ENCODE results near the gene CISD3.

CISD3 gene

GRCh38 chr17:38698760-38699159 lies 31.4 kb upstream of the CISD3 start:
- TF ChIP-seq EZH2 (IDR thresholded peaks at IDR 0.05) (no peak), FOXP2 (optimal IDR thresholded peaks at IDR 0.05; ENCODE audit: control extremely low read depth, extremely low read length, insufficient read depth) (no peak), POLR2AphosphoS5 (IDR thresholded peaks at IDR 0.05; ENCODE audit: borderline replicate concordance, low read depth, low read length) (no peak)

DNA sequence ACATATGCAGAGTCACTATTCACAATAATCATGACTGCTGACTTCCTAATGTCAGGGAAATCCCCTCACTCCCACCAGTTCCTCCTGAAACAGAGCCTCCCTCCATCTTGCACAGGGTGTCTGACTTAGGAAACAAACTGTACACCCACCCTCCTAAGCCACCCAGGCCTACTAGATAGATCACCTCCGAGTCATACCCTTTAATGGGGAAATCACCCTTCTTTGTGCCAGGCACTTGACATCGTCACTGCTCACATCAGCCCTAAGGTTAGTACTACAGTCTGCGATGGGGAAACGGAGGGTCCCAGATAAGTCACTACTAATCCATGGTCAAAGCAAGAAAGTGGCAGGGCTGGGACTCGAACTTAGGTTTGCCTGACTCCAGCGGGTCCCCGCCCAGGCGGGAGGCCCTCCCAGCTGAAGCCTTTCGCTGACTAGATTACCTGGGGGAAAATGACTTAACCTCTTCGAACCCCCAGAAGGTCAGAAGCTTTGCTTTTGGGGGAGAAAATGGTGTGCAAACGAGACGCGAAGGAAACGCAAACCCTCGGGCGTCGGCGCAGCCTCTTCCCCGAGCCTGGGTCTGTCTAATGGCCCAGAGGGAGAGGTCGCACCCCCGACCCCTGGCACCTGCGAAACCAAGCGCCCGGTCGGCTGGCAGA lies 28.5 kb upstream of the CISD3 start:
- Histone ChIP-seq H3K27ac (peak overlapping the region; percentile 28; the same call in 1 of the 2 replicates), H3K9ac (ENCODE audit: insufficient read length) (peak overlapping the region; percentile 79), H3K9me3 (ENCODE audit: low read depth, low read length) (no peaks in the 10 kb centered on the region), H3K36me3 (ENCODE audit: insufficient read depth, low read length) (no peaks in the 10 kb centered on the region), H3K4me3 (peak overlapping the region; percentile 81)
- TF ChIP-seq POLR2AphosphoS5 (IDR thresholded peaks at IDR 0.05; ENCODE audit: borderline replicate concordance, low read depth, low read length) (no peak), FOXP2 (optimal IDR thresholded peaks at IDR 0.05; ENCODE audit: control extremely low read depth, extremely low read length, insufficient read depth) (no peak), EZH2 (IDR thresholded peaks at IDR 0.05) (no peak)
- no peak for DNase-seq (ENCODE audit: low read depth, low spot score)

More at GRCh38 chr17:38698760-38699159, 31.4 kb upstream of the CISD3 start:
- no peak overlapping the region for H3K27ac ChIP-seq
- no peak for DNase-seq (ENCODE audit: low read depth, low spot score)
- H3K9me3 ChIP-seq (ENCODE audit: low read depth, low read length): no peaks in the 10 kb centered on the region
- no peak overlapping the region for H3K9ac ChIP-seq (ENCODE audit: insufficient read length)
- no peaks in the 10 kb centered on the region for H3K36me3 ChIP-seq (ENCODE audit: insufficient read depth, low read length)
- H3K4me3 ChIP-seq: no peak overlapping the region

GRCh38 chr17:38702166-38702915 lies 27.8 kb upstream of the CISD3 start:
- no peak for DNase-seq (ENCODE audit: low read depth, low spot score)
- peak overlapping the region; percentile 88 for H3K9ac ChIP-seq (ENCODE audit: insufficient read length)
- no peak for TF ChIP-seq EZH2 (IDR thresholded peaks at IDR 0.05)
- no peak for TF ChIP-seq FOXP2 (optimal IDR thresholded peaks at IDR 0.05; ENCODE audit: control extremely low read depth, extremely low read length, insufficient read depth)
- TF ChIP-seq POLR2AphosphoS5 (IDR thresholded peaks at IDR 0.05; ENCODE audit: borderline replicate concordance, low read depth, low read length): peak; percentile 77
- H3K27ac ChIP-seq: peak overlapping the region; percentile 80
- H3K36me3 ChIP-seq (ENCODE audit: insufficient read depth, low read length): peaks cover 2% of the 10 kb centered on the region; the same call in 1 of the 2 replicates
- peak overlapping the region; percentile 81 for H3K4me3 ChIP-seq
- no peaks in the 10 kb centered on the region for H3K9me3 ChIP-seq (ENCODE audit: low read depth, low read length)

DNA sequence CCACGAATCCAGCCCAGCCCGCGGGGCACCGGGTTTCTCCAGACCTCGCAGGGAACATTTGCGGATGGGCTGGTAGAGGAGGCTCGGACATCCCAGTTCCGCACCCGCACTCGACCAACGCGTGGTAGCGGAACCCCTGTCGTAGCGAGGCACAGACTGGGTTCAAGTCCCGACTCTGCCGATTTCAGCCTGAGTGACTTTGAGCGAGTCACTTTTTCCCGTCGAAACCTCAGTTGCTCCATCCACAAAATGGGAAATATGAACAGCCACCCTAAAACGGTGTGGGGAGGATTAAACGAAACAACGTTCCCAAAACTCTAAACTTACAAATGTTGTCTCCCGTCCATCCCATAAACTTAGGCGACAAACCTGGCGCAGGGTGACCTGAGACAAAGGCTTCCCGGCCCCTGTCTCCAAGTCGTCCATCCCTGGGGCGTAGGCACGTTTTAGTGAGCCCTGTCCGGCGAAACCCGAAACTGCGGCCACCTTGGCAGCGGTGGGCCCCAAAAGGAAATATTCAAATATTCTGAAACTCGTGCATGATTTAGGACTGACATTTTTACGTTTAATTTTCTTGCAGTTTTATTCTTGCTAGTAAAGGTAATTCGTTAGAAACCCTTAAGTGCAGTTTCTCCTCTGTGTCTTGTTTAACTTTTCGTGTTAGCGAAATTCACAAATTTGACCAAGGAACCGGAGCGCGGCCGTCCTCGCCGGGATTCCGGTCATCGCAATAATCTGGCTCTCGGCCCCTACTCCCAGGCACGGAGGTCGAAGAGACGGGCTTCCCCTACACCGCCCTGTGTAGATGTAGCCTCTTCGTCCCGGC lies 27.0 kb upstream of the CISD3 start:
- Histone ChIP-seq H3K36me3 (ENCODE audit: insufficient read depth, low read length) (peaks cover 6% of the 10 kb centered on the region; the same call in 1 of the 2 replicates), H3K9me3 (ENCODE audit: low read depth, low read length) (no peaks in the 10 kb centered on the region), H3K9ac (ENCODE audit: insufficient read length) (peak overlapping the region; percentile 88), H3K4me3 (peak overlapping the region; percentile 81), H3K27ac (peak overlapping the region; percentile 80)
- DNase-seq (ENCODE audit: low read depth, low spot score): no peak
- TF ChIP-seq FOXP2 (optimal IDR thresholded peaks at IDR 0.05; ENCODE audit: control extremely low read depth, extremely low read length, insufficient read depth) (no peak), EZH2 (IDR thresholded peaks at IDR 0.05) (no peak), POLR2AphosphoS5 (IDR thresholded peaks at IDR 0.05; ENCODE audit: borderline replicate concordance, low read depth, low read length) (no peak)

- peak overlapping the region; percentile 94 for H3K27ac ChIP-seq
- DNase-seq (ENCODE audit: low read depth, low spot score): no peak
- TF ChIP-seq EZH2 (IDR thresholded peaks at IDR 0.05) (no peak), FOXP2 (optimal IDR thresholded peaks at IDR 0.05; ENCODE audit: control extremely low read depth, extremely low read length, insufficient read depth) (no peak), POLR2AphosphoS5 (IDR thresholded peaks at IDR 0.05; ENCODE audit: borderline replicate concordance, low read depth, low read length) (peak; percentile 38; the same call in 1 of the 2 replicates)
Measured at GRCh38 chr17:38703742-38704605, 26.2 kb upstream of the CISD3 start.

GRCh38 chr17:38704606-38705522 lies 25.3 kb upstream of the CISD3 start, which contains the start of gene MLLT6:
Gene MLLT6, plus strand, starts transcription at chr17:38705273. Its CDS starts 360 bp downstream, at chr17:38705633.
- Histone ChIP-seq H3K9ac (ENCODE audit: insufficient read length) (peak within 1 kb of the TSS; percentile 97), H3K9me3 (ENCODE audit: low read depth, low read length) (no peaks in the 10 kb centered on the region), H3K27ac (peak within 1 kb of the TSS; percentile 94), H3K4me3 (peak within 1 kb of the TSS; percentile 99), H3K36me3 (ENCODE audit: insufficient read depth, low read length) (peaks cover 6% of the 10 kb centered on the region; the same call in 1 of the 2 replicates)
- no peak for DNase-seq (ENCODE audit: low read depth, low spot score)
- TF ChIP-seq FOXP2 (optimal IDR thresholded peaks at IDR 0.05; ENCODE audit: control extremely low read depth, extremely low read length, insufficient read depth) (no peak), EZH2 (IDR thresholded peaks at IDR 0.05) (no peak), POLR2AphosphoS5 (IDR thresholded peaks at IDR 0.05; ENCODE audit: borderline replicate concordance, low read depth, low read length) (no peak)

More at GRCh38 chr17:38703742-38704605, 26.2 kb upstream of the CISD3 start:
- Histone ChIP-seq H3K36me3 (ENCODE audit: insufficient read depth, low read length) (peaks cover 6% of the 10 kb centered on the region; the same call in 1 of the 2 replicates), H3K4me3 (peak overlapping the region; percentile 96), H3K9me3 (ENCODE audit: low read depth, low read length) (no peaks in the 10 kb centered on the region), H3K9ac (ENCODE audit: insufficient read length) (peak overlapping the region; percentile 97)

Measured in SK-N-MC (cell line).